Measurements from ENCODE around the gene KREMEN2. TPM values are rescaled to one million over a fixed set of nuclear protein-coding genes. Genes with fewer than 3 reads are reported as not detected.

KREMEN2 gene
- total and polyA plus RNA-seq, 9 of the 15 experiments (the other 6 are each of a cell fraction or from before 2014, with no cell fraction given) = 0.04 to 7.7 (median 1.5) TPM; not detected in 1

DNA sequence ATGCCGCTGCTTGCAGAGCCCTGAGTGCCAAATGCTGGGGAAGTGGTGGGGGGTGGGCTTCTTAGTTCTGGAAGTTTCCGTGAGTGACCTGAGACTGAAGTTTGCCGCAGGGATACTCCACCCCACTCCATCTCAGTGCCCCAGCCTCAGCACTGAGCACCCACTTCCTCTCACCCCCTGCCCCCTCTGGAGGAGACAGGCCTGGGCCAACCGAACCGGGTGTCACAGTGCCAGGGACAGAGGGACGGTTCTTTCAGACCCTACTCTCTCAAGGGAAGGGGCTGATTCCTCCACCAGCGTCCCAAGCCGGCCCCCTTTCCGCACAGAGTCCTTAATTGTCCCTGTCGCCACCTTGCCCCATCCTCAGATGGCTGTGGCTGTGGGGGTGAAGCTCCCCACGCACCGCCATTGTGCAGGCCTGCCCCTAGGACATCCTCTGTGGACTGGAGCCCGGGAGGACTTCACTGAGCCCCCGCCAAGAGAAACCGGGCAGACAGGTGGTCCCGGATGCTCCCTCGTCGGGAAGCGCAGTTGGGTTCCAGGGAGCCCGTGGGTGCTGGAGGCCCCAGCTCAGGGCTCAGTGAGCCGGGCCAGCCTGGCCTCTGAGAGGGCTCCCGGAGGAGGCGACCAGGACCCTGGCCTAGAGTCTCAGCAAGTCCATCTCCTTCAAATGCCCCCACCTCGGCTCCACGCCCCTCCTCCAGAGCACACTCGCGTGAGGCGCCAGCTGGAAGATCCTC lies 1.6 kb upstream of the KREMEN2 start:
- peak overlapping the region; percentile 53; the same call in 1 of the 2 replicates for H3K4me3 ChIP-seq
- H3K9me1 ChIP-seq (ENCODE audit: control insufficient read depth, insufficient read depth, low read length) = no peaks in the 10 kb centered on the region
- H3K27me3 ChIP-seq (ENCODE audit: control insufficient read depth in 2 of 2, insufficient read depth in 2 of 2, low read length in 2 of 2) = no peaks in the 10 kb centered on the region
- intact Hi-C loops (cut with micrococcal nuclease) (loop anchor here (10.0 kb wide), 1 partner anchor 62 kb away; the partner anchor contains the start of genes HCFC1R1, THOC6 and TNFRSF12A), in situ Hi-C loops (cut with MboI) (no loop called here)
- DNase-seq (ENCODE audit: extremely low read depth in 1 of 4, low spot score in 3 of 4) (no peak), FAIRE-seq (no peak), ATAC-seq (no peak)
- peaks cover 3% of the 10 kb centered on the region; the same call in 1 of the 3 replicates for H3K36me3 ChIP-seq (ENCODE audit: control insufficient read depth, insufficient read depth, low read length)
- H3K9ac ChIP-seq (ENCODE audit: insufficient read depth in 1 of 2, low read depth in 2 of 2, low read length in 2 of 2) = peak overlapping the region in 1 of 2 experiments; percentile 96; a peak in 2 of 4 replicates
- BruUV-seq (replicated peaks) = no TSS peak
- no peaks in the 10 kb centered on the region for H4K20me1 ChIP-seq (replicated peaks; ENCODE audit: control insufficient read depth, insufficient read depth, low read length)
- H3K9me3 ChIP-seq (replicated peaks; ENCODE audit: control insufficient read depth, insufficient read depth, low read depth, low read length) = no peaks in the 10 kb centered on the region
- 0 out of 2 replicates have a peak overlapping the region, but pooled peaks have one; percentile 19 for H2AFZ ChIP-seq (ENCODE audit: low read depth, low read length)
- H3K27ac ChIP-seq (ENCODE audit: extremely low read depth, low read depth, low read length) = no peak overlapping the region; the same call in 2 of the 3 replicates
- ChIA-PET POLR2A (interaction anchor here (0.6 to 1.2 kb wide), 2 partner anchors 10 to 14 kb away, joined by 3 to 4 read pairs; no protein-coding TSS in a partner anchor), CTCF (ENCODE audit: low intra/inter-chr PET ratio) (interaction anchor here (0.8 kb wide), 1 partner anchor 12 kb away, joined by 4 read pairs; no protein-coding TSS in a partner anchor)
- H3K79me2 ChIP-seq (ENCODE audit: control insufficient read depth, insufficient read depth, low read length) = no peaks in the 10 kb centered on the region
- peak overlapping the region; percentile 33; the same call in 1 of the 2 replicates for H3K4me2 ChIP-seq (ENCODE audit: insufficient read depth, low read length)
- H3K4me1 ChIP-seq (replicated peaks in 1 of 2; ENCODE audit: control insufficient read depth in 2 of 2, insufficient read depth in 2 of 2, low read length in 2 of 2) = peaks cover 2 to 64% of the 10 kb centered on the region in 2 experiments
- 45% methylated on average over 19 of the region's 28 CpGs for WGBS (ENCODE audit: insufficient coverage, low coverage, missing lambda C conversion rate)
- TF ChIP-seq FIP1L1 (IDR thresholded peaks at IDR 0.05; ENCODE audit: low read depth, low read length, poor library complexity, severe bottlenecking) (peak; percentile 18), ZBTB33 (CRISPR knock-in tag; IDR thresholded peaks at IDR 0.05) (peak; percentile 64; the same call in 1 of the 2 replicates), ZFX (CRISPR knock-in tag; IDR thresholded peaks at IDR 0.05) (0 out of 2 replicates have a peak, but pooled peaks have one; percentile 28), FOXJ2 (tag; IDR thresholded peaks at IDR 0.05) (no peak)

Measured in K562 (cell line).